Astrocyte (in vitro differentiated cells and primary cell): ENCODE data around the gene TPP1. TPM values are rescaled to one million over a fixed set of nuclear protein-coding genes. Genes with fewer than 3 reads are reported as not detected.

Source experiments
- DNase-seq: peaks from one replicate; pipeline ENCODE4 v3.0.0-alpha.2; 2010; ENCODE audit warnings: low read depth
- FAIRE-seq: peaks from 2 replicates; lab custom pipeline; 2011; peaks lifted over from hg19 to GRCh38; lab: Jason Lieb, UNC
- H2AFZ ChIP-seq: 2 replicates; pipeline ENCODE4 v1.6.0; 2012; ENCODE audit warnings: low read depth, low read length, inconsistent platforms
- H3K27ac ChIP-seq: 2 replicates; pipeline ENCODE4 v1.5.1; 2011; ENCODE audit warnings: low read depth, low read length, inconsistent platforms
- H3K27me3 ChIP-seq: 2 replicates; pipeline ENCODE4 v1.6.0; 2011; ENCODE audit warnings: low read length, inconsistent platforms; ENCODE audit not compliant: insufficient read depth
- H3K36me3 ChIP-seq: 2 replicates; pipeline ENCODE4 v1.5.1; 2011; ENCODE audit warnings: low read length, inconsistent platforms; ENCODE audit not compliant: insufficient read depth
- H3K4me1 ChIP-seq: 2 replicates; pipeline ENCODE4 v1.5.1; 2011; ENCODE audit warnings: low read length, inconsistent platforms; ENCODE audit not compliant: insufficient read depth
- H3K4me2 ChIP-seq: 2 replicates; pipeline ENCODE4 v1.6.0; 2012; ENCODE audit warnings: low read length, inconsistent platforms
- H3K4me3 ChIP-seq: 2 replicates; pipeline ENCODE4 v1.5.1; 2011; ENCODE audit warnings: low read depth, mild to moderate bottlenecking, low read length, inconsistent platforms; ENCODE audit not compliant: insufficient read depth
- H3K79me2 ChIP-seq: 2 replicates; pipeline ENCODE4 v1.6.0; 2012; ENCODE audit warnings: mild to moderate bottlenecking, low read length, inconsistent platforms; ENCODE audit not compliant: insufficient read depth
- H3K9ac ChIP-seq: 2 replicates; pipeline ENCODE4 v1.6.0; 2012; ENCODE audit warnings: mild to moderate bottlenecking, low read length, inconsistent platforms
- H3K9me3 ChIP-seq: 2 replicates; pipeline ENCODE4 v1.5.1; 2012; ENCODE audit warnings: low read depth, mild to moderate bottlenecking, low read length, inconsistent platforms; ENCODE audit not compliant: insufficient read depth
- H4K20me1 ChIP-seq: 2 replicates; pipeline ENCODE4 v1.6.0; 2012; ENCODE audit warnings: low read length, inconsistent platforms; ENCODE audit not compliant: insufficient read depth
- H3K27ac Mint-ChIP-seq: one replicate; pipeline ENCODE4 v1.8.0; 2021; ENCODE audit warnings: mild to moderate bottlenecking, mixed read lengths; ENCODE audit not compliant: unreplicated experiment
- H3K27me3 Mint-ChIP-seq: one replicate; pipeline ENCODE4 v1.8.0; 2021; ENCODE audit warnings: low read depth, mixed read lengths; ENCODE audit not compliant: unreplicated experiment
- H3K36me3 Mint-ChIP-seq: one replicate; pipeline ENCODE4 v1.8.0; 2021; ENCODE audit warnings: low read depth, mixed read lengths; ENCODE audit not compliant: unreplicated experiment
- H3K4me1 Mint-ChIP-seq: one replicate; pipeline ENCODE4 v1.8.0; 2021; ENCODE audit warnings: low read depth, mixed read lengths; ENCODE audit not compliant: unreplicated experiment
- H3K4me3 Mint-ChIP-seq: one replicate; pipeline ENCODE4 v1.8.0; 2021; ENCODE audit warnings: mild to moderate bottlenecking, moderate library complexity, mixed read lengths; ENCODE audit not compliant: unreplicated experiment
- H3K9me3 Mint-ChIP-seq: one replicate; pipeline ENCODE4 v1.8.0; 2021; ENCODE audit warnings: mild to moderate bottlenecking, mixed read lengths; ENCODE audit not compliant: unreplicated experiment
- EZH2 ChIP-seq: IDR thresholded peaks from 2 replicates; pipeline ENCODE4 v1.6.1; 2012; ENCODE audit warnings: mild to moderate bottlenecking, low read length, inconsistent platforms; ENCODE audit not compliant: insufficient read depth
- total RNA-seq: library from RNA; stranded (reverse); gene quantifications from 2 replicates; pipeline ENCODE4 v1.2.1, GENCODE V29; 2021
- TF ChIP-seq, protein P1 (sequence below): IDR thresholded peaks from 2 replicates; pipeline ENCODE4 v1.5.1; 2011; ENCODE audit warnings: low read depth, mild to moderate bottlenecking, inconsistent platforms, low read length, moderate library complexity; ENCODE audit not compliant: insufficient read depth

The TPP1 gene
- total RNA-seq, 1 donor from 2014 or later, result 43.4 TPM

DNA sequence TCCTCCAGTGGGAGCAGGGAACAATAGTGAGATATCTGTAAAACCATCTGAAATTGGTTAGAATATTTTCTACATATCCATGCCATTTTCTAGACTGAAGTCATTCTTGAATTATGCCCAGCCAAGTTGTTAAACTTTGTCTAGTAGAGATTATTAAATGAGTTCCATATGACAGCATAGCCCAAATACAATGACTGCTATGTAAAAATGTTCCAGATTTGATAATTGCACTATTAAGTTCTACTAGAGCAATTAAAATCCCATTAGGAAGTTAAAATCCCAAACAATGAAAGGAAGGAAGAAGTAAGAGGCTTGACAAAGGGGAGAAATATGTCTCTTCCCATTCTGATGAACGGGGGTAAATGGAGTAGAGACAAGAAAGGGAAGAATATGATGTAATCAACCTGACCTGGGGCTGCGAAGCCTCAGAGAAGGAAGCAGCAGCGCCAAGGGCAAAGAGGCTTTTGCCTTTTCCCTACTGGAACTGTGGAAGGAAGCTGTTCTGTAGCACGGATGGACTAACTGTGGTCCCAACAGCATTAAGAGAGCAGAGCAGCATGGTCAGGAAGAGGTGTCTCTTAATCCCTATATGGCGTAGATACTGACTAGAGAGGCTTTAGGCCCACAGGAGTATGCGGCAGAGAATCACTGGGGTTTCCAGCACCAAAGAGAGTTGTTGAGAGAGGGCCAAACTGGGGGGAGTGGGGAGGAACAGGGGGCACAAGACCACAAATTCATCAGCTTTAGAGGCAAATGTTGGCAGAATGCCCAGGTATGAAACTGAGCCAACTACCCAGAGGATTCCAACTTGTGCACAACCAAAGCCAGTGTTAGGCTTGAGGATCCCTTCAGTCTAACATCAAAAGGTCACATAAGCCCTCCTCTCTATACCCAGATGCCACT, 42.5 kb downstream of the TPP1 start:
- peaks cover 19% of the 10 kb centered on the region for H3K4me1 Mint-ChIP-seq

DNA sequence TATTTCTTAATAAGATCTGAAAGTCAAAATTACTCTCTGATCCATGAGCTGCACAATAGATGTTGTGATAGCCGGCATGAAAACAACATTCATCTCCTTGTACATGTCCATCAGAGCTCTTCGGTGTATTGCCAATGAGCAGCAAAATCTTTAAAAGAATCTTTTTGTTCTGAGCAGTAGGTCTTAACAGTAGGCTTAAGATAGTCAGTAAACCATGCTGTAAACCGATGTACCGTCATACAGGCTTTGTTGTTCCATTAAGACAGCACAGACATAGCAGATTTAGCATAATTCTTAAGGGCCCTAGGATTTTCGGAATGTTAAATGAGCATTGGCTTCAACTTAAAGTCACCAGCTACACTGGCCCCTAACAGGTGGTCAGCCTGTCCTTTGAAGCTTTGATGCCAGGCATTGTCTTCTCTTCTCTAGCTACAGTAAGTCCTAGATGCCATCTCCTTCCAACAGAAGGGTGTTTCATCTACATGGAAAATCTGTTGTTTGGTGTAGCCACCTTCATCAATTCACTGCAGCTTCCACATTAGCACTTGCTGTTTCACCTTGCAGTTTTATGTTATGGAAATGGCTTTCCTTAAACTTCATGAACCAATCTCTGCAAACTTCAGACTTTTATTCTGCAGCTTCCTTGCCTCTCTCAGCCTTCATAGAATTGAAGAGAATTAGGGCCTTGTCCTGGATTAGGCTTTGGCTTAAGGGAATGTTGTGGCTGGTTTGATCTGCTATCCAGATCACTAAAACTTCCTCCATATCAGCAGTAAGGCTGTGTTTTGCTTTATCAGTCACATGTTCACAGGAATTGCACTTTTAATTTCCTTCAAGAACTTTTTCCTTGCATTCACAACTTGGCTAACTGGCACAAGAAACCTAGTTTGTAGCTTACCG, 44.2 kb downstream of the TPP1 start:
- DNase-seq, result no peak
- no peak overlapping the region for H3K27ac Mint-ChIP-seq

More for the DNA sequence above, 42.5 kb downstream of the TPP1 start:
- no peak overlapping the region for H3K4me3 ChIP-seq
- peaks cover 4% of the 10 kb centered on the region for H3K9me3 Mint-ChIP-seq
- H4K20me1 ChIP-seq, result peaks cover 6% of the 10 kb centered on the region
- no peak overlapping the region for H3K9ac ChIP-seq
- peak overlapping the region; percentile 25 for H3K4me2 ChIP-seq
- H2AFZ ChIP-seq, result no peak overlapping the region
- H3K4me1 ChIP-seq, result peaks cover 13% of the 10 kb centered on the region
- H3K36me3 Mint-ChIP-seq, result peaks cover 13% of the 10 kb centered on the region
- H3K79me2 ChIP-seq, result no peaks in the 10 kb centered on the region
- H3K27me3 Mint-ChIP-seq, result no peaks in the 10 kb centered on the region
- DNase-seq, result peak; percentile 75
- H3K4me3 Mint-ChIP-seq, result no peak overlapping the region
- H3K27ac Mint-ChIP-seq, result no peak overlapping the region
- no peaks in the 10 kb centered on the region for H3K27me3 ChIP-seq
- no peak for FAIRE-seq
- TF ChIP-seq, protein P1, sequence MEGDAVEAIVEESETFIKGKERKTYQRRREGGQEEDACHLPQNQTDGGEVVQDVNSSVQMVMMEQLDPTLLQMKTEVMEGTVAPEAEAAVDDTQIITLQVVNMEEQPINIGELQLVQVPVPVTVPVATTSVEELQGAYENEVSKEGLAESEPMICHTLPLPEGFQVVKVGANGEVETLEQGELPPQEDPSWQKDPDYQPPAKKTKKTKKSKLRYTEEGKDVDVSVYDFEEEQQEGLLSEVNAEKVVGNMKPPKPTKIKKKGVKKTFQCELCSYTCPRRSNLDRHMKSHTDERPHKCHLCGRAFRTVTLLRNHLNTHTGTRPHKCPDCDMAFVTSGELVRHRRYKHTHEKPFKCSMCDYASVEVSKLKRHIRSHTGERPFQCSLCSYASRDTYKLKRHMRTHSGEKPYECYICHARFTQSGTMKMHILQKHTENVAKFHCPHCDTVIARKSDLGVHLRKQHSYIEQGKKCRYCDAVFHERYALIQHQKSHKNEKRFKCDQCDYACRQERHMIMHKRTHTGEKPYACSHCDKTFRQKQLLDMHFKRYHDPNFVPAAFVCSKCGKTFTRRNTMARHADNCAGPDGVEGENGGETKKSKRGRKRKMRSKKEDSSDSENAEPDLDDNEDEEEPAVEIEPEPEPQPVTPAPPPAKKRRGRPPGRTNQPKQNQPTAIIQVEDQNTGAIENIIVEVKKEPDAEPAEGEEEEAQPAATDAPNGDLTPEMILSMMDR, result no peak
- TF ChIP-seq EZH2, result no peak
- H3K9me3 ChIP-seq, result no peaks in the 10 kb centered on the region
- no peaks in the 10 kb centered on the region for H3K36me3 ChIP-seq
- H3K27ac ChIP-seq, result no peak overlapping the region

More for the DNA sequence above, 44.2 kb downstream of the TPP1 start:
- H2AFZ ChIP-seq, result no peak overlapping the region
- no peak overlapping the region for H3K4me3 ChIP-seq
- Mint-ChIP-seq H3K9me3 (peaks cover 3% of the 10 kb centered on the region), H3K4me3 (no peak overlapping the region), H3K36me3 (peaks cover 9% of the 10 kb centered on the region), H3K4me1 (peaks cover 21% of the 10 kb centered on the region), H3K27me3 (no peaks in the 10 kb centered on the region)
- peaks cover 11% of the 10 kb centered on the region for H4K20me1 ChIP-seq
- H3K4me1 ChIP-seq, result peaks cover 13% of the 10 kb centered on the region
- no peak overlapping the region for H3K9ac ChIP-seq
- no peak for FAIRE-seq
- TF ChIP-seq EZH2, result no peak
- TF ChIP-seq, protein P1, result no peak
- no peaks in the 10 kb centered on the region for H3K79me2 ChIP-seq
- H3K27me3 ChIP-seq, result no peaks in the 10 kb centered on the region
- H3K27ac ChIP-seq, result no peak overlapping the region
- no peak overlapping the region for H3K4me2 ChIP-seq
- no peaks in the 10 kb centered on the region for H3K9me3 ChIP-seq
- H3K36me3 ChIP-seq, result no peaks in the 10 kb centered on the region
